HG03196 (cell line): ENCODE results near the gene XPO5.

ENCODE experiments used
- ATAC-seq: cut with Tn5 transposase; IDR thresholded peaks from one replicate; pipeline ENCODE4 v1.9.1; 2021; ENCODE audit not compliant: unreplicated experiment

The XPO5 gene

DNA sequence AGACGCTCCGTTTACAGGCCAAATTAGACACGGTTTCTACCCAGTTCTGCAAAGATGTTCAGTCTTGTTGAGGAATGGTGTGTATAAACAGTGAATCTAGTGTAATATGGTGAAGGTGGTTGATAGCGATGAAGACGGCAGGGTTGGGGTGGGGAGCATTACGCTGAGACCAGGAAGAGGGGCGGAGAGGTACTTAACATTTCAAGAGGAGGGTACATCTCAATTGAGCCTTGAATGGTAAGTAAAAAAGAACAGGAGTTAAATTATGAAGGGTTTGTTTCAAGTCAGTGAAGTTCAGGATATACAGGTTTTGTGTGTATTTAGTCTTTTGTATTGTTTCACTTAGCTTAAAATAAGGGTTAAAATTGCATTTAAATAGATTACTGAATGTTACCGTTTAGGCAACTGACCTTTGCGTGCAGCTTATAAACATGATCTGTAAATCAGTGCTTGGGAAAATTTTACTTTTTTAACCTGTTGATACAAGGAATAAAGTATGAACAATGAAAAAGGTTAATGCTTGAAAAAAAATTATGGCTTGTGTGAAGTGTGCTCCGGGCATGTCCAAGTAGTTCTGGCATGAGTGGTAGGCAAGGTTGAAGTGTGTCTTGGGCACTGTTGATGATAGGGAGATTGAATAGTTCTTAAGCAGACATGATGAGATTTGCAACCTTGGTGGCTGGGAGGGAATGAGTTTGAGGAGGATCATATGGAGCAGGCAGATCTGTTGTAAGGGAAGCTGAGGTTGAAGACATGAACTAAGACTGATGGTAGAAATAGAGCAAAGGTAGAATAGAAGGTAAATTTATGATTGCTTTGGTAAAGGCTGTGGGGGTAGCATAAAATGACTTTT is 58.1 kb downstream of the XPO5 start:
- no peak for ATAC-seq

DNA sequence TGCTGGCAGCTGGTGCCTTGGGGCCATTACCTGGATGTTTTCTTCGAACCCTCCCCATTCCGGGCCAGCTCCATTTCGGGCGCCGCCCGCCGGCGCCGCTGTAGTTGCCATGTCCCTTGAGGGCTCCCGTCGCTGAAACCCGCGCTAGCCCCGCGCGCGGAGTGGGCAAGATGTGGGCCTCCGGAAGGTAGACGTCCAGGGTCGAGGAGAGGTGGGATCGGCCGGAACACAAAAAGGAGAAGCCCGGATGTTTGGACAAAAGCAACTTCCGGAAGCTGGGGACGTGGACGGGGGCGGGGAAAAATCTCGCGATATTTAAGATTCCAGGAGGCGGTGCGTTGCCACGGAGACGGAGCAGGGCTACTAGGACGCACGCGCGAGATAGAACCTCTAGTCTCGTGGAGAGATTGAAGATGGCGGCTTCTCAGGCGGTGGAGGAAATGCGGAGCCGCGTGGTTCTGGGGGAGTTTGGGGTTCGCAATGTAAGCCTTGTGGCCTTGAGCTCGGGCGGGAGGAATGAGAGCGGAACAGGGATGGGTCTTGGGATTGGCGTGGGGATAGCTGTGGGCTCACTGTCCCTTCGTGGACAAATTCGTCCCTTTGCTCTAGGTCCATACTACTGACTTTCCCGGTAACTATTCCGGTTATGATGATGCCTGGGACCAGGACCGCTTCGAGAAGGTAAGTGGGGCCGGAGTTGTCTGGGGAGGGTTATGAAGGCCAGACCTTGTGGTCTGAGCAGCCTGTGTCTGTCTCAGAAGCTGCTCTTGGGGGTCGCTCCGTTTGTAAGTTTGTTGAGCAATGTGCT is 58.9 kb downstream of the XPO5 start, which contains the start of the genes POLR1C and YIPF3:
TSS of gene POLR1C (plus strand) at position 393 of the 808 bp plus-strand sequence. CDS start at position 414, 21 bp downstream.
TSS of gene YIPF3 (minus strand) at position 230 of the 808 bp plus-strand sequence. CDS start at position 111, 119 bp downstream.
- ATAC-seq: peak; percentile 84

DNA sequence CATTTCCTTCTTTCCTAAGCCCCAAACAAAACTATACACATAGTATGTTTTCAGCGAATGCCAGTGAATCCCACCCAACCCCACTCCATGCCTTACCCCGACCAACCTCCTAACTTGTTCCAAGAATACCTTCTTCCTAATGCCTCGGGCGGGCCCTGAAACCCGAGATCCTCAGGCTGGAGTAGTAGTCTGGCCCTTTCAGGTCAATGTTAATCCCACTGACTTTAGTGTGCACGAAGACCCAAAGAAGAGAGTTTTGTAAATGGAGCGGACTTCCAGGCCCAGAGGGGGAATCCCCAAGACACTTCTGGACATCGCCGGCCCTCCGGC is 59.5 kb downstream of the XPO5 start:
- peak; percentile 1 for ATAC-seq

DNA sequence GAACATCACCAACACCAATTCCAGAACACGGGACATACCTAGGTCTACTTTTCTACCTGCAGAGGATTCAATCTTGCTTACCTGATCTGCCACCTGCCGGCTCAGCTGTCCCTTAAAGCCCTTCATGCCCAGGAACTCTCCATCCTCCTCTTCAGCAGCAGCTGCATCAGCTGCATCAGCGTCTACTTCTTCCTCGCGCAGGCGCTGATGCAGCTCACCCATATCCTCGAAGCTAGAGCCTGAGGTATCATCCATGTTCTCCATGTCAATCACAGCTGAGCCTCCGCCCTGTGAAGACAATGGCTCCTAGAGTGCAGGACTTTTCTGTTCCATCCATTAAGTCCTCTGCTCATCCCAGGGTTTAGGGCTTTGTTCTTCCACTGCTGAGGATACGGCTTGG is 60.0 kb downstream of the XPO5 start:
- ATAC-seq: no peak

DNA sequence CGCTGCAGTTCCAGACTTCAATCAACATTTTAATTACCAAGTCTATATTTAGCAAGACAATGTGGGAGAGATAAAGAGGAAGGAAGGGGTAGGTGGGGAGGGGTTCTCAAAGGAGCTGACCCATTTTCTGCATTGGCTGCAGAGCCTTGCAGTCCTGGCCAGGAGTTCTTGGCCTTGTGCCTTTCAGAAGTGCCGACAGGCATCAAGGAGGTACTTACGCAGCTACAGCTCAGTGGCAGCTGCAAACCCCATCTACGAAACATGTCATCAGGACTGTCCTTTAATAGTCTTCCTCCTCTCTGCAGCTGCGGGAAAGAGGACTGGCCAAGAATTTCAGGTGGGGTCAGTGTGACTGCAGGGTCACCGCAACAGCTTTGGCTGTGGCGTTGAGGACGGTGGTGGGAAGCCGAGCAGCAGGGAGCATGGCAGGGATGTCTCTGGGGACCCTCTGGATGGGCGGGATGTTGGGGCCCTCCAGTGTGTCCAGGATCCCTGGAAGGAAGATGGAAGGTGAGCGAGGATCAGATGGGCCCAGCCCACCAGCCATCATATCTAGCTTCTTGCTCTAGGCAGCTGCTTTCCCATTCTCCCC is 63.9 kb downstream of the XPO5 start:
- ATAC-seq: no peak

DNA sequence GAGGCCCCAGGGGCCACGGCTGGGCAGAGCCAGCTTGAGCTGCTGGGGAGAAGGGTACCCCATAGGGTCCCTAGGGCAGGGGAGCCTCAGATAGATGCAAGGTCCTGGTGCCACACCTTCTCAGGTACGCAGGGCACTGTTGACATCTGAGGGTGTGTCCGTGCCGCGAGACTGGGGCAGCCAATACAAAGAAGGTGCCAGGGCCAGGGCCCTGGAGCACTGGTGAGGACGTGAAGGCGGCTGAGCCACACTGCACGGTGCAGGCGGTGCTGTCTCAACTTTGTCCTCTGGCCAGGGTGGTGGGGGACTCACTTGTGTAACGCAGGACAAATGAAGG is 65.0 kb downstream of the XPO5 start:
- no peak for ATAC-seq

DNA sequence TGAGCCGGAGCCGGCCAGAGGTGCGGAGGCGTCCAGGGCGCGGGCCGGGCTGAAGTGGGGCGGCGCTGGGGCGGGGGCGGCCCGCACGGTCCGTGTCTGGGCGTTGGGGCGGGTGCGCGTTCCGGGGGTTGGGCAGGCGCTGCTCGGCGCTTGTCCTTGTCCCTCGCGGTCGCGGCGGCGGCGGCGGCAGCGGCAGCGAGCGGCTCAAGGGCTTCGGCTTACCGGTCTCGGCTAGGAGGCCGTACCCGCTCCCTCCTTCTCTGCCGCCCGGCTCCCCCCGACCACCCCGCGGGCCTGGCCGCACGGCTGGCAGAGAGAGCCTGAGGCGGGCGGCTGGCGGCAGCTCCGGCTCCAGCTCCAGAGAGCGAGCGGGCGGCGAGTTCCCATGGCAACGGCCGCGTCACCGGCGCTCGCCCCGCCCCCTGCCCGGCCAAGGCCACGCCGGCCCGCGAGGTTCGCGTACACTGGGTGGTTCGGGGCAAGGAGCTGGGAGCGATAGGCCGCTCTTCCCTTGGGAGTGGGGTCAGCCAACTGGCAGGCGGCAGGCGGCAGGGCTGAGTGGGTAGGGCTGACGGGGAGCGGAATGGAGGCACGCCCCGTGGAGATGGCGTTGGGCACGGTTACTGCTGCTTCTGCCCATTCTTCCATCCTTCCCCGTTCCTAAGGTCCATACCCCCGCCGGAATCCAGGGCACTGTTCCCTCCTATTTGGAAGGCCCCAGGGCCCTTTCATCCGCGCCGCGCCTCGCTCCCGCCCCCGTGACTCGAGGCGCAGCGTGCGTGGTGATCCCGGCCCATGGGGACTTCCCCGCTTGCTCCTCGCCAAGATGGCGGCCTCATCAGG is 65.6 kb downstream of the XPO5 start, which contains the start of gene LRRC73:
TSS of gene LRRC73 (minus strand) at position 363 of the 843 bp plus-strand sequence. CDS start 561 bp downstream, outside the sequence.
- ATAC-seq: no peak

DNA sequence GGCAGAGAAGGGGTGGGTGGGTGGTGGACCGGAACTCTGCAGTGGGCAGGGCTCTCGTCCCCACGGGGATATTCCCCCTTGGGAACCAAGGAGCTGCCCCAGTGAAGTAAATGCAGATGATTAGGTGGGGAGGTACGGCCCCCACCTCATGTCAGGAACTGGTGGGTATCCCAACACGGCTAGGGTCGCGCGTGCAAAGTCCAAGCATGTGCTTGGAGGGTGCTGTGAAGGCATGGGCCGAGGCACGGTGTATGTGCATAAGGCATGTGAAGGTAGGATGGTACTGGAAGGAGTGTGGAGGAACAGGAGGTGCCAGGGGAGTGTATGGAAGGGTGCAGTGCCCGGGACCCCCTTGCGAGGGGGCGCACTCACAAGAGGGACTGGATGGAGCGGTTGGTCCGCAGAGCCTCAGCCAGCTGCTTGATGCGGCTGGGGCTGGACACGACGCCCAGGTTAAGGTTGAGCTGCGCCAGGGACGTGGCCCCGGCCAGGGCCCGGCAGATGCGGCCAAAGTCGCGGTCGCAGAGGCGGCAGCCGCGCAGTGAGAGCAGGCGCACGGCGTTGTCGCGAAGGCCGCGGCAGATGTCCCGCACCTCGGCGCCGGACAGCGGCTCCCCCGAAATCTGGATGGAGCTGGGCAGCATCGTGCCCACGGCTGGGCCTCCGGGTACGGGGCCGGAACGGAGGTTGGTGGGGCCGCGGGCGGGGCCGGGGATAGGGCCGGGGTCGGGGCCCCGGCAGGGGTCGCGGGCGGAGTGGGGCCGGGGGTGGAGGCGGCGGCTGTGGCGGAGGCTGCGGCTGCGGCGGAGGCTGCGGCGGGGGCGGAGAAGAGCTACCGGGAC is 66.5 kb downstream of the XPO5 start:
- ATAC-seq: no peak

DNA sequence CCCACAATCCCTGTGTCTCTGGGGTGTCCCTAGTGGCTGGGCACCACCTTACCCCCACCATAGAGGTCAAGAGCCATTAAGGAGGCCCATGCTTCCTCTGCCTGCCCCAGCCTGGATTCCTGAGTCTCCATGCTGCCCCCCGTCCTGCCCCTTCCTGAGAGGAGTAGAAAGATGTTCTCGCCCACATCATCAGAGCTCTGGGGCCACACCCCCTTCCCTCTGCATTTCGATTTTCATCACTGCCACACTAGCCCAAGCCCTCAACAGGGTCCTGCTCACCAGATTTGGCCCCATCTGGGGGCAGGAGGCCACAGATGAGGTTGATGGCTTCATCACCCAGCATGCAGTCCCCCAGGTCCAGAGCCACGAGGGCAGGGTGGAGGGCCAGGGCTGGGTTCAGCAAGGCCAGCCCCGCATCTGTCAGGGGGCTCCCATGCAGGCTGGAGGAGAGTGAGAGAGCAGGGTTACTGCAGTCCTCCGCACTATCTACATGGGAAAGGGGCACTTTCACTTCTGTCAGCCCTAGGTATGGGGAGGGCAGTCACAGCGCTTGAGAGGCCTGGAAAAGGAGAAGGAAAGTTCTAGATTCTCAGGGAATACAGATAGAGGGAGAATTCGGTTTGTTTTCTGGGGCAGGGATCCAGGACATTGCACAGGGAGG is 67.2 kb downstream of the XPO5 start:
- ATAC-seq: no peak

DNA sequence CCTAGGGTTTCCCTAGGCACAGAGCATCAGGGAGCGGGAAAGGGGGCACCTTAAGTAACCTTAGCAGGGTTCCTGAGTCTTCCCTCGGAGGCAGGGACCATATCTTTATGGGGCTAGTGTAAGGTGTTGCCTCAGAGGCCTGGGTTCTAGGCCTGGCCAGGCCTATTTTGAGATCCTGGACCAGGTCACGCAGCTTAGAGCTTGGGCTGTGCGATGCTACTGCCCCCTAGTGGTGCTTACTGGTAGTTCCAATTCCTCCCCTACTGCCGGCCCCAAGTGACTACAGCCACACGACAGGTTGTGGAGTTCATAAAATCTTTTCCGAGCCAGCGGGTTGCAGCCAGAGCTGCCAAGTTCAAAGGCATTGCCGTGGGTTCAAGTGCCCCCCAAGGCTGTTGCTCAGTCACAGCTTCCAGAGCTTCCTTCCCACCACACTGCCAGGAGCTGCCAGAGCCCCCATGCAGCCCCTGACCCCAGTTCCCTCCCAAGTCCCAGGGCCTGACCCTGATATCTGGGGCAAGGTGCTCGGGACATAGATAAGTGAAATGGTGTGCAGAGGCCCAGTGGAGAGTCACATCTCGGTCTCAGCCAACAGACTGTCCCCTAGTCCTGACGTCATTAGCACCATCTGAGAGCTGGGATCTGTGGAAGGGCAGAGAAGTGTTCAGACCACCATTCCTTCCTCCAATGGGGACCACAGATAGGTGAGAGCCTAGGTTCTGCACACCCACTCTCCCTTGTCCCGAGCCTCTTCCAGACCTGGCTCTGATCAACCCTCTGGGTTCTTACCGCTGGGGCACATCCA is 69.0 kb downstream of the XPO5 start:
- no peak for ATAC-seq

DNA sequence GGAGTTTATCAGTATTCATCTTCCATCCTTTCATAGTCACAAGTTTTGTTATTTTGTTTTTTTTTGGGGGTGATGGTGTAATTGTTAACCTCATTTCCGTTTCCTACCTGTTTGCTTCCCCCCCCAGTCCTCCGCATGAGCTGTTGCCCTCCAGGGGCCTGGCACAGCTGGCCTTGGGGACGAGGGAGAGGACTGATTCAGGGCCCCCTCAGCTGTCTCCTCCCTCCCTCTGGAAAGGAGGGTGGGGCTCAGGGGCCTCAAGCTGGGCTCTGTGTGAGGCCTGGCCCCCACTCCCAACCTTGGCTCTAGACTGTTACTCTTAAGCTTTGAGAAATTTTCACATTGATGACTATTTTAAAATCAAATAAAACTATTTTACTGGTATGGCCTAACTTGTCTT is 69.7 kb downstream of the XPO5 start:
- no peak for ATAC-seq

DNA sequence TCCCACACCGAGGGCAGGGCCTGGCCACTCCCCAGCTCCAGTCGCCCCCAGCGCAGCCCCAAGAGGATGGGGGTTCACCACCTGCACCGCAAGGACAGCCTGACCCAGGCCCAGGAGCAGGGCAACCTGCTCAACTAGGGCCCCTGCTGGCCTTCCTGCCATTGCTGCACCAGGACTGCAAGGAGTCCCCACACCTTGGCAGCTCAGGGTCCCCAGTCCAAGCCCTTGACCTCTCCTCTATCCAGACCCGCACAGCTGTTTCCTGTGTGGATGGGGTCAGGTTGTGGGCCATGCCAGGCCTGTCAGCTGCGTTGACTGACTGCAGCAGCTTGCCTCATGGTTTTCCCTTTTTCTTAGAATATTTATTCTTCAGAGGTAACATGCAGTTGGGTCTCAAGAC is 70.1 kb downstream of the XPO5 start:
- no peak for ATAC-seq

DNA sequence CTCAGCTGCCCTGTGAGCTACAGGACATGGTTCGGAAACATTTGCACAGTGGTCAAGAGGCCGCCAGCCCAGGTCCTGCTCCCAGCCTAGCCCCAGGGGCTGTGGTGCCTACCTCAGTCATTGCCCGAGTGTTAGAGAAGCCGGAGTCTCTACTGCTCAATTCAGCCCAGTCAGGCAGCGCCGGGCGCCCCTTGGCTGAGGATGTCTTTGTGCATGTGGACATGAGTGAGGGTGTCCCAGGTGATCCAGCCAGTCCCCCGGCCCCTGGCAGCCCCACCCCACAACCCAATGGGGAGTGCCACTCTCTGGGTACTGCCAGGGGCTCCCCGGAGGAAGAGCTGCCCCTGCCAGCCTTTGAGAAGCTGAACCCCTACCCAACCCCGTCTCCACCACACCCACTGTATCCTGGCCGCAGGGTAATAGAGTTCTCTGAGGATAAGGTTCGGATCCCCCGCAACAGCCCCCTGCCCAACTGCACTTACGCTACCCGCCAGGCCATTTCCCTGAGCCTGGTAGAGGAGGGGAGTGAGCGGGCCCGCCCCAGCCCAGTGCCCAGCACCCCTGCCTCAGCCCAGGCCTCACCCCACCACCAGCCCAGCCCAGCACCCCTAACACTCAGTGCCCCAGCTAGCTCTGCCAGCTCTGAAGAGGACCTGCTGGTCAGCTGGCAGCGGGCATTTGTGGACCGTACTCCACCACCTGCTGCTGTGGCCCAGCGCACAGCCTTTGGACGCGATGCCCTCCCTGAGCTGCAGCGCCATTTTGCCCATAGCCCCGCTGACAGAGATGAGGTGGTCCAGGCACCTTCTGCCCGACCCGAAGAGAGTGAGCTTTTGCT is 70.9 kb downstream of the XPO5 start:
- no peak for ATAC-seq

DNA sequence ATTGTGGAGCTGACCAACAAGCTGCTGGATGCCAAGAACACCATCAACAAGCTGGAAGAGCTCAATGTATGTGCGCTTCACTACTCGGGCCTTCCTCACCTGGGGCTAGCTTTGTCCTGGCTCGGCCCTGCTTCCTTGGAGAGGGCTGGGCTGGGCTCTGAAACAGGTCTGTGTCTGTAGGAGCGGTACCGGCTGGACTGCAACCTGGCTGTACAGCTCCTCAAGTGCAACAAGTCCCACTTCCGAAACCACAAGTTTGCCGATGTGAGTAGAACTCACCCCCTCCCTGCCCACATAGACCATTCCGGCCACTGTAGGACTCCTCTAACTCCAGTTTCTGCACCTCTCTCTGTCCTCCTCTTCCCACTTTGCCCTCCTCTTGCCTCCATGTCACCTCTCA is 72.4 kb downstream of the XPO5 start:
- ATAC-seq: no peak

DNA sequence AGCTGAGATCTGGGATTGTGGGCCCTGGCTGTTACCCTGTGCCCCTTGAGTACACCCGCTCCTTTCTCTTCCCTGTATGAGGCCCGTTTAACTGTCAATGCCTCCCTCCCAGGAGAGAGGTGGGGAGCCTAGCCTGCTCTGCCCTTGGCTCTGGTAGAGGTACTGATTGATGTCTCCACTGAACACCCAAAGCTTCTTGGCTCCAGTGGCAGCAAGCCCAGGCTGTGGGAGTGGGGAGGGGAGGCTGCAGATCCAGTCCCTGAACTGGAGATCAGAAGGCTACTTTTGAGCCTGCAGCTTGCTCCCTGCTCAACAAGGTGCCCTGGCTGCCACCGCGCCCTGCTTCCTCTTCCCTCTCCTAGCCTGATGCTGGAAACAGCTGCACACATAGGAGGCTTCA is 73.2 kb downstream of the XPO5 start:
- no peak for ATAC-seq

DNA sequence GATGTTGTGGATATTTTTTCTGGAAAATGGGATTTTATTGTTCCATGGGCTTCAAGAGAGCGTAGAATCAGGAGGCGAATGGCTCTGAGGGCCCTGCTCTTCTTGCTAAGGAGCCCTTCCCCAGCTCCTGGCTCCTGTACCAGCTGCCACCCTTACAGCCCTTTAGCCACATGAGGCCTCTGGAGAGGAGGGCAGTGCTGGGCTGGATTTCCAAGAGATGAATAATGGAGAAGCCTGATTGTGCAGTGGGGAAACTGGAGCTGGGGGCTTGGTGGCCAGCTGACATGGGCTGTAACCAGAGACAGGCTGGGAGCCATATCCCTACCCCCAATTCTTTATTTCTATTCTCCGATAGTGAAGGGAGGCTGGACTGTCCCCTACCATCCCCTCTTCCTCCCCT is 74.9 kb downstream of the XPO5 start:
- ATAC-seq: no peak

DNA sequence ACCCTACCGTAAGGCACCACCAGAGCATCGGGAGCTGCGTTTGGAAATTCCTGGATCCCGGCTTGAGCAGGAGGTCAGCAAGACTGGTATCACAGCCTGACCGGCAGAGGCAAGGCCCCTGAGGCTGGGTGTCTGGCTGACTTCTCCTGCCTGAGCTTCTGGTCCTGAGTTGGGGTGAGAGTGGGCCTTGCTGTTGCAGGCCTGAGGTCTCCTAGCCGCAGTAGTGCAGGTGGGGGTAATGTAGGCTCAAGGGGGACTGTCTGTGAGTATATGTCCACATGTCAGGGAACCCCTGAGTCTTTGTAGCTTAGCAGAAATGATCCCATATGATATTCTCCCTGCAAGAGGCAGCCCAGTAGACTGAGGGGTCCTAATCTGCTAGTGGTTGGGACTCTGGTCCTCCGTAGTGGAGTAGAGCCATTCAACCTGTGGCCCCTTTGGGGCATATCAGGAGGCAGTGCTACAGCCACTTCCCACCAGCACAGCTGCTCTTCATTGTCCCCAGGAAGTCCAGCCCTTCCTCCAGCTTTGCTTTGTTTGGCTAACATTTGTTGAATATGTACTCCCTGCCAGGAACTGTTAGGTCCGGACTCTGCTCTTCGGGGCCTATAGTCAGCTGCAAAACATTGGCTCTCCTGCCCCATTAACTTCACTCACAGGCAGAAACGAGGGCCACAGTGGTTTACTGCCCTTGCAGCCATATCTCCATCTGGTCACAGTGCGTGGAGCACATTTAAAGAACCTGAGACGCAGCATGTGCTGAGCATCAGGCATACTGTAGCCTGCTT is 76.6 kb downstream of the XPO5 start:
- no peak for ATAC-seq
